ENCODE results near the gene GNA12. TPM values are rescaled to one million over a fixed set of nuclear protein-coding genes. Genes with fewer than 3 reads are reported as not detected.

The GNA12 gene
- total RNA-seq, 2 donors from 2014 or later, result 26.3 to 38.8 TPM

DNA sequence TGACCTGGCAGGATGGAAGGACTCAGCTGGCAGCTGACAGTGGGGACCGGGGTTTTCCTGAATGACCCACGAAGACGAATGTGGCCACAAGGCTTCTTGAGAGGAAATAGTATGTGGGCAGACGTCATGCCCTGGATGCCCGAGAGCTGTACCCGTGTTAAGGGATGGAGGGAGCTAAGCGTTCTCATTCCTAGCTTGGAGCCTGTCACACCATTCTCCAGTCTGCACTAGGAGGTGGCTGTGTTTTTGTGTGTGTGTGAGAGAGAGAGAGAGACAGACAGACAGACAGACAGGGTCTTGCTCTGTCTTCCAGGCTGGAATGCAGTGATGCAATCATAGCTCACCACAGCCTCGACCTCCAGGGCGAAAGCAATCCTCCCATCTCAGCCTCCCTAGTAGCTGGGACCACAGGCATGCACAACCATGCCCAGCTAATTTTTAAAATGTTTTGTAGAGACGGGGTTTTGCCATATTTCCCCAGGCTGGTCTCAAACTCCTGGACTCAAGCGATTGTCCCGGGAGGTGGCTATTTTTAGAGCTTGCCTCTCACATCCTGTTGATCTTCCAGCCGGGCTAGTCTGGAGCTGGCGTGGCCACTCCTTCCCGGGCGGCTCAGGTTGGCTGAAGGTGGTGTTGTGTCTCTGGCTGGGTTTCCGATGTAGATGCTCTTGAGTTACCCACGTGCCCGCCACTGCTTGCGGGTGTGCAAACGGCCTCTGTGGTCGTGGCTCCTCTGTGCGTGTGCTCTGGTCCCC lies 154.0 kb downstream of the GNA12 start:
- H3K4me1 ChIP-seq, result peaks cover 0 to 15% of the 10 kb centered on the region in 2 donors
- no peak overlapping the region for H3K27ac ChIP-seq
- H3K36me3 ChIP-seq, result no peaks in the 10 kb centered on the region
- no peak overlapping the region for H3K4me3 ChIP-seq
- TF ChIP-seq, protein P1, sequence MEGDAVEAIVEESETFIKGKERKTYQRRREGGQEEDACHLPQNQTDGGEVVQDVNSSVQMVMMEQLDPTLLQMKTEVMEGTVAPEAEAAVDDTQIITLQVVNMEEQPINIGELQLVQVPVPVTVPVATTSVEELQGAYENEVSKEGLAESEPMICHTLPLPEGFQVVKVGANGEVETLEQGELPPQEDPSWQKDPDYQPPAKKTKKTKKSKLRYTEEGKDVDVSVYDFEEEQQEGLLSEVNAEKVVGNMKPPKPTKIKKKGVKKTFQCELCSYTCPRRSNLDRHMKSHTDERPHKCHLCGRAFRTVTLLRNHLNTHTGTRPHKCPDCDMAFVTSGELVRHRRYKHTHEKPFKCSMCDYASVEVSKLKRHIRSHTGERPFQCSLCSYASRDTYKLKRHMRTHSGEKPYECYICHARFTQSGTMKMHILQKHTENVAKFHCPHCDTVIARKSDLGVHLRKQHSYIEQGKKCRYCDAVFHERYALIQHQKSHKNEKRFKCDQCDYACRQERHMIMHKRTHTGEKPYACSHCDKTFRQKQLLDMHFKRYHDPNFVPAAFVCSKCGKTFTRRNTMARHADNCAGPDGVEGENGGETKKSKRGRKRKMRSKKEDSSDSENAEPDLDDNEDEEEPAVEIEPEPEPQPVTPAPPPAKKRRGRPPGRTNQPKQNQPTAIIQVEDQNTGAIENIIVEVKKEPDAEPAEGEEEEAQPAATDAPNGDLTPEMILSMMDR (IDR thresholded peaks at IDR 0.05), result no peak
- peaks cover 0 to 8% of the 10 kb centered on the region in 2 donors for H3K27me3 ChIP-seq
- no peaks in the 10 kb centered on the region for H3K9me3 ChIP-seq
- no peak for DNase-seq (ENCODE audit: low spot score)

- H3K27me3 ChIP-seq, result peaks cover 0 to 8% of the 10 kb centered on the region in 2 donors
- TF ChIP-seq, protein P1 (IDR thresholded peaks at IDR 0.05), result no peak
Observed at GRCh38 chr7:2689343-2689847, 154.7 kb downstream of the GNA12 start.

GRCh38 chr7:2688409-2689342 lies 155.4 kb downstream of the GNA12 start:
- H3K4me3 ChIP-seq, result peak overlapping the region; percentile 9 to 45
- TF ChIP-seq, protein P1 (IDR thresholded peaks at IDR 0.05), result no peak
- no peaks in the 10 kb centered on the region for H3K9me3 ChIP-seq
- DNase-seq (ENCODE audit: low spot score), result no peak
- no peaks in the 10 kb centered on the region for H3K36me3 ChIP-seq
- no peak overlapping the region for H3K27ac ChIP-seq
- H3K4me1 ChIP-seq, result peaks cover 0 to 15% of the 10 kb centered on the region in 2 donors
- peaks cover 0 to 8% of the 10 kb centered on the region in 2 donors for H3K27me3 ChIP-seq

More at GRCh38 chr7:2689343-2689847, 154.7 kb downstream of the GNA12 start:
- Histone ChIP-seq H3K36me3 (no peaks in the 10 kb centered on the region), H3K27ac (no peak overlapping the region), H3K4me1 (peaks cover 0 to 15% of the 10 kb centered on the region in 2 donors), H3K9me3 (no peaks in the 10 kb centered on the region), H3K4me3 (no peak overlapping the region)
- no peak for DNase-seq (ENCODE audit: low spot score)

DNA sequence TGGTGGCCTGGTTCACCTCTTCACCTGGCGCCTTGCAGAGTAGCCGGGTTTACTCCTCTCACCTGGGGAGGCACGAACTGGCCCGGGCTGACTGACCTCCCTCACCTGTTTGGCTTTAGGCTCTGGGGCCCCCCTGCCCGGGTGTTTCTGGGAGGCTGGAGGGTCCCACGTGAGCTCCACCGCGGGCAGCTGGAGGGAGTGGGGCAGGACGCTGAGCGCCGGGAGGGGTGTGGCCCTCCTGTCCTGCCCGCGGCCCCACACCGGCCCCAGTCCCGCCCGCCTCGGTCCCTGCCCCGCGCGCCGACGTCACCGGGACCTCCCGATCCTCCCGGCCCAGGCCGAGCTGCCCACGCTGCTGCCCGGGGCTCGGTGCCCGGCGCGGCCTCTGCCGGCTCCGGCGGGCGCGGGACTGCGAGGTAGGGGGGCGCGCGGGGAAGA lies 156.2 kb downstream of the GNA12 start, which contains the start of gene AMZ1:
Gene AMZ1, plus strand, starts transcription at position 322 of the 438 bp plus-strand sequence. CDS start 12,250 bp downstream, outside the sequence.
- DNase-seq (ENCODE audit: low spot score), result no peak
- H3K9me3 ChIP-seq, result no peaks in the 10 kb centered on the region

GRCh38 chr7:2687338-2687869 lies 156.7 kb downstream of the GNA12 start:
- no peak overlapping the region for H3K27ac ChIP-seq
- TF ChIP-seq, protein P1 (IDR thresholded peaks at IDR 0.05), result no peak
- no peaks in the 10 kb centered on the region for H3K36me3 ChIP-seq
- peaks cover 0 to 15% of the 10 kb centered on the region in 2 donors for H3K4me1 ChIP-seq
- DNase-seq (ENCODE audit: low spot score), result no peak
- peaks cover 0 to 8% of the 10 kb centered on the region in 2 donors for H3K27me3 ChIP-seq
- H3K9me3 ChIP-seq, result no peaks in the 10 kb centered on the region
- H3K4me3 ChIP-seq, result no peak overlapping the region

More for the DNA sequence above, 156.2 kb downstream of the GNA12 start, which contains the start of gene AMZ1:
- Histone ChIP-seq H3K4me3 (peak within 1 kb of the TSS; percentile 9 to 45), H3K27me3 (peaks cover 0 to 8% of the 10 kb centered on the region in 2 donors), H3K4me1 (peaks cover 0 to 15% of the 10 kb centered on the region in 2 donors), H3K36me3 (no peaks in the 10 kb centered on the region), H3K27ac (no peak within 1 kb of the TSS)
- TF ChIP-seq, protein P1 (IDR thresholded peaks at IDR 0.05), result no peak

Measured in right atrium auricular region (tissue), 2 donors.